Ascending aorta (tissue), 2 donors: Measurements from ENCODE around the gene UST. TPM values are rescaled to one million over a fixed set of nuclear protein-coding genes. Genes with fewer than 3 reads are reported as not detected.

Source experiments
- DNase-seq, 2 donors: peaks; one replicate each; pipeline ENCODE4 v3.0.0-alpha.2; 2019; ENCODE audit warnings: low spot score in 2 of 2
- H3K27ac ChIP-seq, 2 donors: fragments of 200-600 bp; sonication (generic); one replicate each; pipeline ENCODE4 v1.5.1; 2016 to 2017; ENCODE audit warnings: mild to moderate bottlenecking in 1 of 2
- H3K27me3 ChIP-seq: fragments of 200-600 bp; sonication (generic); one replicate; pipeline ENCODE4 v1.5.1; 2017
- H3K36me3 ChIP-seq, 2 donors: fragments of 200-600 bp; sonication (generic); one replicate each; pipeline ENCODE4 v1.5.1; 2016
- H3K4me1 ChIP-seq, 2 donors: fragments of 200-600 bp; sonication (generic); one replicate each; pipeline ENCODE4 v1.5.1; 2016 to 2017; ENCODE audit warnings: mild to moderate bottlenecking in 1 of 2
- H3K4me3 ChIP-seq, 2 donors: fragments of 200-600 bp; sonication (generic); one replicate each; pipeline ENCODE4 v1.5.1; 2016 to 2017; ENCODE audit warnings: mild to moderate bottlenecking in 1 of 2
- H3K9me3 ChIP-seq, 2 donors: fragments of 200-600 bp; sonication (generic); one replicate each; pipeline ENCODE4 v1.5.1; 2016
- CTCF ChIP-seq, 3 experiments: fragments of 200-600 bp in 2 of 3; fragments of 450-650 bp in 1 of 3; sonication (generic) in 2 of 3; IDR thresholded peaks; one replicate each; pipeline ENCODE4 v1.5.1; 2016 to 2019; ENCODE audit warnings: antibody characterized with exemption in 3 of 3, mild to moderate bottlenecking in 1 of 3, moderate library complexity in 1 of 3
- intact Hi-C: fragments of 100-400 bp; cut with DNase I; formaldehyde crosslinking; loops from one replicate; pipeline ENCODE4 v1.15.1; 2023
- total RNA-seq: library from RNA; depleted of rRNA; stranded (reverse); fragments of >200 nt; gene quantifications from one replicate; pipeline ENCODE4 v1.1.0, GENCODE V29; 2016

UST gene
- total RNA-seq, result 27.0 TPM

GRCh38 chr6:148746363-148747144 is at the start of gene UST:
TSS of gene UST (plus strand) at chr6:148747030. CDS start at chr6:148747431, 401 bp downstream.
- H3K4me1 ChIP-seq, result peaks cover 0 to 17% of the 10 kb centered on the region in 2 donors
- DNase-seq, result peak; percentile 60 to 95
- H3K27ac ChIP-seq, result peak within 1 kb of the TSS; percentile 83 to 95
- no peaks in the 10 kb centered on the region for H3K36me3 ChIP-seq
- no peaks in the 10 kb centered on the region for H3K27me3 ChIP-seq
- H3K4me3 ChIP-seq, result peak within 1 kb of the TSS; percentile 91 to 98
- peak in 2 of 3 experiments; percentile 52 to 54 for TF ChIP-seq CTCF (IDR thresholded peaks at IDR 0.05)
- no peaks in the 10 kb centered on the region for H3K9me3 ChIP-seq
- intact Hi-C loops, result loop anchor here (2.0 to 10.0 kb wide), 5 partner anchors 94 to 568 kb away; partner anchors contain the start of gene TAB2

- Histone ChIP-seq H3K36me3 (no peaks in the 10 kb centered on the region), H3K27me3 (no peaks in the 10 kb centered on the region), H3K9me3 (no peaks in the 10 kb centered on the region), H3K27ac (no peak overlapping the region), H3K4me1 (peaks cover 0 to 13% of the 10 kb centered on the region in 2 donors), H3K4me3 (no peak overlapping the region)
- no peak for DNase-seq
- intact Hi-C loops, result no loop called here
- TF ChIP-seq CTCF (IDR thresholded peaks at IDR 0.05), result no peak
These were observed 48.9 kb upstream of the UST start for GRCh38 chr6:148697895-148698440.

- H3K36me3 ChIP-seq, result no peaks in the 10 kb centered on the region
- no peaks in the 10 kb centered on the region for H3K27me3 ChIP-seq
- peaks cover 0 to 13% of the 10 kb centered on the region in 2 donors for H3K4me1 ChIP-seq
- no peak overlapping the region for H3K4me3 ChIP-seq
- DNase-seq, result no peak
- no peak for TF ChIP-seq CTCF (IDR thresholded peaks at IDR 0.05)
- H3K27ac ChIP-seq, result no peak overlapping the region
- intact Hi-C loops, result no loop called here
- peaks cover 0 to 5% of the 10 kb centered on the region in 2 donors for H3K9me3 ChIP-seq
These were observed 48.1 kb upstream of the UST start for GRCh38 chr6:148698671-148699180.

GRCh38 chr6:148700047-148700715 is 46.6 kb upstream of the UST start:
- Histone ChIP-seq H3K4me1 (peaks cover 0 to 13% of the 10 kb centered on the region in 2 donors), H3K9me3 (peaks cover 0 to 5% of the 10 kb centered on the region in 2 donors), H3K27ac (peak overlapping the region; percentile 17 to 47), H3K4me3 (peak overlapping the region; percentile 40 to 53), H3K36me3 (no peaks in the 10 kb centered on the region), H3K27me3 (no peaks in the 10 kb centered on the region)
- no peak for DNase-seq
- no peak for TF ChIP-seq CTCF (IDR thresholded peaks at IDR 0.05)
- intact Hi-C loops, result no loop called here

GRCh38 chr6:148700741-148701311 is 46.0 kb upstream of the UST start:
- Histone ChIP-seq H3K4me1 (peaks cover 0 to 13% of the 10 kb centered on the region in 2 donors), H3K36me3 (no peaks in the 10 kb centered on the region), H3K4me3 (peak overlapping the region; percentile 40 to 53), H3K9me3 (peaks cover 0 to 5% of the 10 kb centered on the region in 2 donors), H3K27ac (peak overlapping the region; percentile 17 to 47), H3K27me3 (no peaks in the 10 kb centered on the region)
- no peak for TF ChIP-seq CTCF (IDR thresholded peaks at IDR 0.05)
- intact Hi-C loops, result no loop called here
- DNase-seq, result no peak
